HG03439 (cell line): ENCODE measurements around the gene SGTB.
A peak's percentile ranks its signal among the peaks of the same experiment; 100 is the strongest.

Experiments used
- ATAC-seq: cut with Tn5 transposase; IDR thresholded peaks from one replicate; pipeline ENCODE4 v1.9.1; 2021; ENCODE audit warnings: mild to moderate bottlenecking, moderate library complexity; ENCODE audit not compliant: unreplicated experiment

SGTB gene

GRCh38 chr5:65721720-65722574 lies at the start of gene SGTB, which contains the start of gene NLN:
TSS of gene SGTB (minus strand) at chr5:65722109. CDS start at chr5:65720807, 1,302 bp downstream.
TSS of gene NLN (plus strand) at chr5:65722205. CDS start at chr5:65722374, 169 bp downstream.
- peak; percentile 92 for ATAC-seq

- no peak for ATAC-seq
These were observed 49.4 kb upstream of the SGTB start for GRCh38 chr5:65771266-65771665.

- ATAC-seq: no peak
These were observed 47.6 kb upstream of the SGTB start for GRCh38 chr5:65769539-65769938.

- no peak for ATAC-seq
These were observed 46.9 kb upstream of the SGTB start for GRCh38 chr5:65768723-65769346.

GRCh38 chr5:65767565-65767964 lies 45.7 kb upstream of the SGTB start:
- ATAC-seq: no peak

- ATAC-seq: no peak
These were observed 44.9 kb upstream of the SGTB start for GRCh38 chr5:65766781-65767180.

- no peak for ATAC-seq
These were observed 44.3 kb upstream of the SGTB start for GRCh38 chr5:65766175-65766574.

- ATAC-seq: no peak
These were observed 43.7 kb upstream of the SGTB start for GRCh38 chr5:65765582-65765981.

GRCh38 chr5:65762234-65762633 lies 40.3 kb upstream of the SGTB start:
- ATAC-seq: no peak

- no peak for ATAC-seq
These were observed 38.8 kb upstream of the SGTB start for GRCh38 chr5:65760504-65761275.

- no peak for ATAC-seq
These were observed 36.7 kb upstream of the SGTB start for GRCh38 chr5:65758546-65759144.

- ATAC-seq: no peak
These were observed 31.3 kb upstream of the SGTB start for GRCh38 chr5:65753189-65753588.

- no peak for ATAC-seq
These were observed 29.0 kb upstream of the SGTB start for GRCh38 chr5:65750938-65751337.

GRCh38 chr5:65749956-65750355 lies 28.0 kb upstream of the SGTB start:
- ATAC-seq: no peak

- ATAC-seq: no peak
These were observed 27.4 kb upstream of the SGTB start for GRCh38 chr5:65749221-65749844.

- ATAC-seq: no peak
These were observed 20.8 kb upstream of the SGTB start for GRCh38 chr5:65742565-65743231.

GRCh38 chr5:65739162-65739561 lies 17.3 kb upstream of the SGTB start:
- no peak for ATAC-seq

GRCh38 chr5:65738305-65738704 lies 16.4 kb upstream of the SGTB start:
- ATAC-seq: no peak

- ATAC-seq: no peak
These were observed 15.9 kb upstream of the SGTB start for GRCh38 chr5:65737842-65738241.

GRCh38 chr5:65736011-65736410 lies 14.1 kb upstream of the SGTB start:
- no peak for ATAC-seq
